Measurements from ENCODE around the gene NUDT4B.
"Not testable (repeated sequence)": the region's sequence is repeated elsewhere in the genome, so short reads cannot be mapped to it uniquely, and the experiment has no call there.

Gene NUDT4B

DNA sequence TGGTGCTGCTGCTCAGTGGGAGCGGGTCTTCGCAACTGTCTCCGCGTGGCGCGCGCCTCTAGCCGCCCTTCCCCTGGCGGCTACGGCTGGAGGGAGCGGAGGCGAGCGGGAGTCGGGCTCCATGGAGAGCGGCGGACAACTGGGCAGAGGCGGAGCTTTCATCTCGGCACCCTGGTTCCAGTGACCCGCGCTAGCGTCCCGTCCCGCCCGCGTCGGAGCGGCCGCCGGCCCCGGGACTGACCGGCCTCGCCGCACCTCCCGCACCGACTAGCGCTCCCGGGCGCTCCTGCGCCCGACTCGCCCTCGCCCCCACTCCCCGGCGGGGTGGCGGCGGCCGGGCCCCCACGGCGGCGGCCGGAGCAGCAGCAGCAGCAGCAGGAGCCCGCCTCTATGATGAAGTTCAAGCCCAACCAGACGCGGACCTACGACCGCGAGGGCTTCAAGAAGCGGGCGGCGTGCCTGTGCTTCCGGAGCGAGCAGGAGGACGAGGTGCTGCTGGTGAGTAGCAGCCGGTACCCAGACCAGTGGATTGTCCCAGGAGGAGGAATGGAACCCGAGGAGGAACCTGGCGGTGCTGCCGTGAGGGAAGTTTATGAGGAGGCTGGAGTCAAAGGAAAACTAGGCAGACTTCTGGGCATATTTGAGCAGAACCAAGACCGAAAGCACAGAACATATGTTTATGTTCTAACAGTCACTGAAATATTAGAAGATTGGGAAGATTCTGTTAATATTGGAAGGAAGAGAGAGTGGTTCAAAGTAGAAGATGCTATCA is at the start of gene NUDT4B:
Gene NUDT4B, plus strand, starts transcription at position 212 of the 772 bp plus-strand sequence. Its CDS starts 179 bp downstream, at position 391.
- DNase-seq, result not testable (repeated sequence)

DNA sequence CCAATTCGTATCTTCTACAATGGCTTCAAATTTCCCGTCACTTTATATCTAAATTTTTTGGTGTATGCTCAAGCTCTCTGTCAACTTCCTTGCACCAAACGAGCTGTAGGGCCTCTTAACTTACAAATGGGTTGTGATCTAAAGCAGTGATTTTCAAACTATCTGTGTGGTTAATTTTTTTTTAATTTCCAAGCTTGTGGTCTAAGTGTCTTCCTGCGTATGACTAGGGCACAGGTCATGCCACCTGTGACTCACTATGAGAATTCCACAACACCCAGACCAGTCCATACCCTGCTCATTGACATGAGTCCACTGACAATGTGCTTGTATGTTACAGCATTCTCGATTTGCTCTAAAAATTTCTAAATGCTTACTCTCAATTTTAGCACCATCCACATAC is 49.2 kb upstream of the NUDT4B start:
- not testable (repeated sequence) for DNase-seq

DNA sequence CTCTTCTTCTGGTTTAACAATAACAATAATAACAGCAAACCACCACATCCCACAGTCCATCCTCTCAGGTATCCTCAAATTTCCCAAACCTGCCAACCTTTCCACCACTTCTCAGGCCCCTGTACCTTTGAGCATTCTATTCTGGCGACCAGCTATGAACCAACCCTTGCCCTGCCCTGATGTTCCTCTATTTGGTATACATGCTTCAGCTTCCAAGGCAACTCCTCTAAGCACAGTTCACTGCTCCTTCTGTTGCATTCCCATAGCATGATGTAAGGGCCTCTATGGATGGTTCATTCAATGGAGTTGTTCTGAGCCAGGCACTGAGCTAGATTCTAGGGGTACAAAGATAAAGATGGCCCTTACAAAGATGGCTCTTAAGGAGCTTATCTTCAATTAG is 46.3 kb upstream of the NUDT4B start:
- not testable (repeated sequence) for DNase-seq

DNA sequence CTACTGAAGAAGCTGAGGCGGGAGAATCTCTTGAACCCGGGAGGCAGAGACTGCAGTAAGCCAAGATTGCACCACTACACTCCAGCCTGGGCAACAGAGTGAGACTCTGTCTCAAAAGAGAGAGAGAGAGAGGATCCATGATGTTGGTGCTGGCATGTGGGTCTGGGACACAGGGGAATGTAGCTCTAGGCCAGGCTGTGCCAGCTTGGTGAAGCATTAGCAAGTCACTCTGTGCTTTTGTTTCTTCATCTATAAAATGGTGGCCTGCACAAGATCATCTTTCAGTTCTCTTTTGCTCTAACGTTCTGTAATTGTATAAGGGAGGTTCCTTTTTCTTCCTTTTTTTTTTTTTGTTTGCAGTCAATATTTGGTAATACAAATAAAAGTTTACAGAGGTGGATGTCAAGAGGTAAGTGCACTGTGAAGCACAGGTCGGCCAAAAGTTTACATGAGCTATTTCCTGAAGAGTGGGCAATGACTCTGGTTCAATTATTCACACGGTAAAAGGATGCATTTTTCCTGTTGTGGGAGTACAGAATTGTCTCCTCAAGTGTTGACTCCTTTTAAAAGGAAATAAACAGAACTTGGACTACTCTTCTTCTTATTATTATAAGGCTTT is 44.5 kb upstream of the NUDT4B start:
- DNase-seq, result not testable (repeated sequence)

DNA sequence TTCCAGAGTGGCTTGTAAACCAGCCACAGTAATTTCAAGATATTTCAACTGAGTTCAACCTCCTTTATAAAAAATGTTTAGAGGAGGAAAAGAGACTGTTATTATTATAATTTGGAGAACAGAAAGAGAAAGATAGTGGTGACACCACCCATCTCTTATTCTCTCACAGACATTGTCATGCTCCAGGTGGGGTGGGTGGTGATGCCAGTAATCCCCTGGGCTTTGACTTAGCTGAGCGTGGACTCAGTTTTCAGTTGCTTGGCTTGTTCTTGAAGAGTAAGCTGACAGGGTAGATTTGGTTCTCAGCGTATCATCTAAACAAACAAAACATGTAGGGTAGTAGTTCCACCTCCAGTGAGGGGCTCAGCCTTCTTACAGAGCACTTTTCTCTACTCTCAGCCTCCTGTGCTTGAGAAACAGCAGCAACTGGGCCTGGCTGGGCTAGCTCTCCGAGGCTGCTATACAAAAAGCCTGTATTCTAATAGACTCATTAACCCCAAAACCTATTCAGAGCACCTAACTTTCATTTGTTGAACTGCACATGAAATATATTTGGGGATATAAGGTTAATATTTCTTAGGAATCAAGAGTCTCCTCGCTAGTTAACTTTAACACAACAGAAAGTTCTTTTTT is 43.1 kb upstream of the NUDT4B start:
- not testable (repeated sequence) for DNase-seq

DNA sequence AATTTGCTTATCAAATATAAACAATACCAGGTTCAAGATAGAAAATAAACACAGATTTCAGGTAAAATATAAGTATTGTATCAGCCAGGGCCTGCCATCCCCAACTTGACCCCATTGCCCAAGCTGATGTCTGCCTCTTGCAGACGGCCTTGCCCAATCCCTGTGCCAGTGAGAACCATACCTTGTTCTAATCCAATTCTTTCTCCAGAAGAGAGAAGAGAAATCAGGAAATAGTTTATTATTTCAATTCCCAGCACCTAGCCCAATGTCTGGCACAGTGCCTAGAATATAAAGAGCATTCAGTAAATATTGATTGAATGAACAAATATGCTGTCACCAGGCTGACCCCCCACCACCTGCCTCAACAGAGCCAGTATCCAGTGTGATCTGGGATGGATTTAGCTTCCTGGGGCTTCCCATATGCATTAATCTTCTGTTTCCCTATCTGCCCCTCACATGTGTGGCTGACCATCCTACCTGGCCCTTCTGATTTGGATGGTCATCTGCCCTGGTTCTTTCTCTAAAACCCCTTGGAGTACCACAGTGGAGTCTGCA is 39.7 kb upstream of the NUDT4B start:
- not testable (repeated sequence) for DNase-seq

DNA sequence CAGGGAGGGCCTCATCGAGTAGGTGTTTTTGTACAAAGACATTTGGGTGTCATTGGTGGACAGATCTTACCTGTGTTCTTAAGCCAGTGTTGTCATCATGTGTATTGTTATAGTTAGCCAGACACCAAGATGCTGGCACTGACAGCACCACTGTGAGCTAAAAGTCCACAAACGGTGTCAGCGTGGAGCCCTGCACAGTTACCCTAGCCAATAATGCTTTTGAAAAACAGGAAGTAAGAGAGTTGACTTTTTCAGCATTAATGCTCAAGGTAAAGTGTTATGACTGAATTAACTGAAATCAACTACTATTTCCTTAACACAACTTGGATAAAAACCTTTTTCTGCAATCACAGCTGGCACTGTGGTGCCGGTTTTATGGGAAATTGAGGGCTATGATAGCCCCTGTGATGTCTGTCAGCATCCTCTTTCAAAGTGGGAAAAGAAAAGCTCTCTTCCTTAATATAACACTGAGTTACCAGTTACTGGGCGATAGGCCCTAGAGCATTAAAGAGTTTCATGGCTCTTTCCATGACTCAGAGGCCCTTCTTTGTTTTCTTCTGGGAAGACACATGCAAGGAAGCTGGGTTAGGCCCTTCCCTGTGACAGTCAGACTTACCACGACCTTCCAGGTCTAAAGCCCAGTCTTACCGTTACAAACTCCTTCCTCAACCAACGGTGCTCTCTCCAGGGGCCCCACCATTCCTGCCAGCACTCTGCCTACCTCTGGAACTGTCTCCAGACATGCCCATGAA is 37.6 kb upstream of the NUDT4B start:
- DNase-seq, result not testable (repeated sequence)

DNA sequence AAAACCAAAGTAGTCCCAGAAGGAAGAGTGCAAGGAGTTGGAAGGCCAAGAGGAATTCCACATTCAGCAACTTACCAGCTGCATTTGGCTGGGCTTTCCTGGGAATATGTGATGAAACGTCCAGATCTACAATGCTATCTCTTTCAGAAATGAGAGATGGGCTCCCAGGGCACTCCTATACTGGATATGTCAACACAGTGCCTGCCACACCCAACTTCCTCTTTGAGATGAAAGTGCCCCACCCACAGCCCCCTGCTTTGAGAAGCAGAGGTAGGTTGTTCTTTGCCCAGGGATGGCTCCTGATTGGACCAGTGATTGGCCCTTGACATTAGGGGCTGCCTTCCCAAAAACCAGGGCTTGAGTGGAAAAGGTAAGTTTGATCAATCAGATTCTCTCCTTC is 36.2 kb upstream of the NUDT4B start:
- not testable (repeated sequence) for DNase-seq

DNA sequence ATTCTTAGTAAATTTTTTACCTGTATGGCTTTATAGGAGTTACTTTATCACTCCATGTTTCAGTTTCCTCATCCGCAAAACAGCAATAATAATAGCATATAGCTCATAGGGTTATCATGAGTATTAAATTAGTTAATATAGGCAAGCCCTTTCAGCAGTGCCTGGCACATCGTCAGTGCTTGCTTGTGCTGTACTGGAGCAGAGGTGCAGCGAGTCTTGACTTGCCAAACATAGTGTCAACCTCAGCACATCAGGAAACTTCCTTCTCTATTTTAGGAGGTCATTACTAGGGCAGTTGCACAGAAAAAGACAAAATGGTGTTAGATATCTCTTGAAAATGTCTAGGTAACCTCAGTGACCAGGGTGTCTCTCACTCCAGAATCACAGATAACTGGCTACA is 33.1 kb upstream of the NUDT4B start:
- DNase-seq, result not testable (repeated sequence)

DNA sequence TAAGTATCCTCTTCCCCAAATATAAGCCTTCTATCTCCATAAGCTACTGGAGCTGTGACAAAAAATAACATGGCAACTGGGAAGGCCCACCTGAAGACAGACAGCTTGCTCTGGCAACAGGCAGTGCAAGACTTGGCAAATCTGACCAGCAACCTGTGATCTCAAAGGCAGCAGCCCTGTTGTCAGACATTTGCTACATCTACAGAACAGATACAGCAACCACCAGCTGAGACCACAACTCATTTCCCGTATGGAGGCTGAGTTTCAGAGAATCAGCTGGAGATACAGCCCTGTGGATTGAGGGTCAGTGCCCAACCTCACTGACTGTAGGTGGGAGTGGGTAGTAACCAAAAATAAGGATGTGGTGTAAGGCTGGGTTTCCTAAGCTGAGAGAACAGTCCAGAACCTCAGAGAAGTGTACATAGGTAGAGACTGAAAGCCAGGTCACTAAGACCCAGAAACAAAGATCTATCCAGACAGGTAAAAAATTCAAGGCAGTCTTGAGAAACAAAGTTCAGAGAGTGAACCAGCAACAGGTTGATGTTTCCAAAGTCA is 31.5 kb upstream of the NUDT4B start:
- DNase-seq, result not testable (repeated sequence)

DNA sequence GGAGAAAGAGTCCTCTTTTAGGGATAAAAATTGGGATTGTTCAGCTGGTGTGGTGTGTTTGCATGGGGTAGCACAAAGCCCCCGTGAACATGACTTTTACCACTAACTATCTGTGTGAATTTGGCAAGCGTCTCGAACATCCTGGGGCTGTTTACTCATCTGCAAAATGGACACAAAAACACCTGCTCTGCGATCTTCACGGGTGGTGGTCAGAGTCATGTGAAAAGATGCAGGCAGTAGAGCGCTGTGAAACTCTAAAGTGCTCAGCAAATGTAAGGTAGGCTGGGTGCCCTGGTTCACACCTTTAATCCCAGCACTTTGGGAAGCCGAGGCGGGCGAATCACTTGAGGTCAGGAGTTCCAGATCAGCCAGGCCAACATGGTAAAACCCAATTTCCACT is 27.7 kb upstream of the NUDT4B start:
- not testable (repeated sequence) for DNase-seq

DNA sequence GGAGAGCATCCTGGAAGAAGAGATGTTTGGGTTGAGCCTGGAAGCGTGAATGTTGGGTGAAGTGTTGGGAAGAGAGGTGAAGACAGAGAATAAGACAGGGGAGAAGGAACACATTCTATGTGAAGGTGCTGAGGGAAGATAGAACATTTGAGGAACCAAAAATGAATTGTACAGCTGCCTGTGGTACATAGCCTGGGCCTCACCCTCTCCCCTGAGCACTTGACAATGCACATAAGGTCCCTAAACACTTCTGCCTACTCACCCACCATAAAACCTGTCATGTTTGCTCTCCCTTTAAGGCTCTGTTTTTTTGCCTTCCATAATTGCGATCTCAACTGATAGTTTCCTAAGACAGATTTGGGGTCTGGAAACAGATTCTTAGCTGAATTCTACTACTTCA is 25.8 kb upstream of the NUDT4B start:
- DNase-seq, result not testable (repeated sequence)

DNA sequence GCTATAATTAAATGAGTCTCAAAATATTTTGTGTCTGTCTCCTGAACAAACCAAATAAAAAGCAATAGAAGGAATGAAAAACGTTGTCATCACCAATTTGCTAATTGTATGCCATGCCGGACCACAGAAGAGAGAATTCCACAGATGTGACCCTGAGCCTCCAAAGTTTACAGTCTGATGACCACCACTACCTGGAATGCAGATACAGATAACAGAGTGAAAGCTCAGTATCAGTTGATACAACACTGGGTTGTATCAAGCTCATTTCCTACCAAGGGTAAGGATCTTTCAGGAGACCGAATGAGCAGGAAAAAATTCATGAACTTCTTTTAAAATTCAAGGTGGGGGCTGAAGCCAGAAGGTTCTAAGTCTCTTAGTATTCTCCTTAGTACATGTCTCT is 25.1 kb upstream of the NUDT4B start:
- DNase-seq, result not testable (repeated sequence)

DNA sequence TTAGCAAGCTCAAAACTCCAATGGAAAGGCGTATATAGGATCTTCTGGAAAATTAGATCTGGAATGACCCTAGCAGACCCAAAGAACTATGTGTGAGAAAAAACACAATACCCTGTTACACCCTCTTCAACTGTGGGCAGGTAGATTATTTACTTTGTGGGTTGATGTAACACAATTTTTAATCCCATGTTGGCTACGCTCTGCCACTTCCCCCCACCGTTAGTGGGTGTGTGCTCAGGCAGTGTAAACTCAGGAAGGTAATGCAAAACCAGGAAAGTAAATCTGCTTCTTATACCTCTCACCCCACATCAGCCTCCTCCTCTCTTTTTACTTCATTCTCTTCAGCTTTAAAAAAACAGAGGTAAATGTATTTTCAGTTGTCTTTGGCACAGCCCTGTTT is 23.7 kb upstream of the NUDT4B start:
- DNase-seq, result not testable (repeated sequence)

DNA sequence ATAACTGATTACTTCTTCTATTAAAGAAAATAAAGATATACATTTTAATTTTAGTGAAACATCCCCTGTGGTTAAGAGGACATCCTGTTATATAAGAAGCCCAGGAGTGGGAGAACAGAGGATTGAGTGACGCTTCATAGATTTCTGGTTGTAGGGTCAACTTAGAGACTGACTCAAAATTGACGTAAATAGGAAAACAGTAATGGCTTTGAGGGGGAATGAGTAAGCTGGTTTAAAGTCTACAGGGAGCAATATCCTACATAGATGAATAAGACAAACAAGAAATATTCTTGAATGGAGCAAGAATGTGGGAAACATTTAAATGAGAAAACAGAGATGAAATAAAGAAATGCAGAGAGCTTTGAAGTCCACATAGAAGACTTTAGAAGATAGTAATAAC is 20.7 kb upstream of the NUDT4B start:
- not testable (repeated sequence) for DNase-seq

DNA sequence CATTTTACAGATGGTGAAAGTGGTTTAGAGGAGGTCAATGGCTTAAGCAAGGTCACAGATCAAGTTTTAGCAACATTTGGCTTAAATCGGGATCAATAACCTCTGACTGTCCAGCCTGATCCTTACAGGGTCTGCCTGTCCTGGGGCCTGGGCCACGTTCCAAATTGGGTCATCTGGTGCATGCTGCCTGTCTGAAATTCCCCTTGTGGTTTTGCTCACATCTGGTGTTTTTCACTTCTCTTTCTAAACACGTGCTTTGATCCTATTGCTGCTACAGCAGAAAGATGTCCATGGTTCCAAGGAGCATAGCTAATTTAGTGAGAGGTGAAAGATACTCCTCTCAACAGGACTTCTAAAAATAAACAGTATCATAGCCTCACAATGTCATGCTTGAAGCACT is 19.4 kb upstream of the NUDT4B start:
- DNase-seq, result not testable (repeated sequence)

DNA sequence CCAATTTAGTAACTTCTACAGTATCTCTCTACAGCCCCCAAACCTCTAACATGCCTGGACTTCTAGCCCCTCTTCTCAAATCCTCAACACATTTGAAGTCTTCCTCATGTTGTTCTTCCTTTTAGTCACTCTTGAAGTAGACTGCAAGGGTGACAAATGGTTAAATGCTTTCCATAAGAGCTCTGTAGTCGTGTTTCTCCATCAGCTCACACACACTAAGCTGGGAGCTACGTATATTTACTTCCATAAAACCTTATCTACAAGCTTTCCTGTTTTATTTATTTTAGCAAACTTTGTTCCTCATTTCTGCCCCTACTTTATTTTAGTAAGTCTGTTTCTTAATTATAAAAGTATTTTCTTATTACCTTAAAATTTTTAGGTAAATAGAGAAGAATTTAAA is 19.0 kb upstream of the NUDT4B start:
- not testable (repeated sequence) for DNase-seq

DNA sequence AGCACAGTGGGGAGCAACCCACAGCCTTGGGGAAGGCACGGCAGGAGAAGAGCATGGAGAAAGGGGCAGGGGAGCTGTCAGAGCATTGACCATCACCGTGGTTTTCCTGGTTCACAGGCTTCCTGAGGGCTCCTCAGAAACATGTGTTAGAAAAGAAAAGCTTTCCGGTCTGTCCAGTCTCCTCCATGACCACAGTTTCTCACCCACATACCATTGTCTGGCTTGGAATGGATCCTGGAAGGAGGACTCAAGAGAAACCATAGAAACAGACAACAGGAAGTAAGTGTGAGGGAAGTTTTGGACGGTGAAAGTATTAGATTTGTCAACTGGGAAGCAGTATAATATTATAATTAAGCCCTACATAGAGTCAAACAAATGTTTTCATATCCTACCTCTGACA is 16.3 kb upstream of the NUDT4B start:
- not testable (repeated sequence) for DNase-seq

DNA sequence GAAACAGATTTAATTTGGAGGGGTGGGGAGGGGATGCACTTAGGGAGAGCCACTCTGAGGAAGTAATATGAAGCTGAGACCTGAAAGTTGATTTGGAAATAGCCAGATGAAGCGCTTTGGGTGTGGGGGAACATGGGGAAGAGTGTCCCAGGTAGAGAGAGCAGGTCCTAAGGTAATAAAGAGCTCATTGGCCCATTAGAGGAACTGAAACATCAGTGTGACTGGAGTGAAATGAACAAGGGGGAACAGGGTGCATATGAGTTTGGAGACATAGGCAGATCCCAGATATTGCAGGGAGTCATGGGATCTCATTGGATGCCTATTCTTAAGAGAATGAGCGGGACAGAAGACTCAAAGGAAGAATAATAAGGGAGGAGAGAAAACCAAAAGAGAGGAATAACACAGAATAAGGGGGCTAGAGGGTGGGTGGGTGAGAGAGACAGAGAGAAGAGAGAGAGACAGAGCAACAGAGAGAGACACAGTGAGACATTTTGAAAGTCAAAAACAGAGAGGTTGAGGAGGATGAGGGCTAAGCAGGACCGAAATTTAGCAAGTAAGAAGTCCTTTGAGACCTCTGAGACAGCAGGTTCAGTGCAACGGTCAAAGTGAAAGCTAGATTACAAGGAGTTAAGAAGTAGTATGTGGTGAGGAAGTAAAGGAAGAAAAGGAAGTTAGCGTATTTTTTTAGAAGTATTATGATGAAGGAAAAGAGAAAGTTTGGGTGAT is 14.8 kb upstream of the NUDT4B start:
- not testable (repeated sequence) for DNase-seq

DNA sequence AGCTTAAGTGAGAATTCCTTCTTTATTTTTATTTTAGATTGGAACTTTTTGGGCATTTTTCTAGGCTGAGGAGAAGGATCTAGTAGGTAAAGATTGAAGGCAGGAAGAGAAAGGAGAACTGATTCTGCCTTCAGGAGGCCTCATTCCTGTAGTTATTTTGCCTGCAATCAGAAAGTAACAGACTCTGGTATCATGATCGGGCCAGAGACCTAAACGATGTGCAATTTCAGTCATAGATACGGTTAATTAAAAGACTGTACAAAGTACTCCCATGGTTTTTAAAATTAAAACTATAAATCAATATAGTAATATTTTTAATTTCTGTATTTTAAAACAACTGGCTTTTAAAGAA is 14.3 kb upstream of the NUDT4B start:
- not testable (repeated sequence) for DNase-seq

DNA sequence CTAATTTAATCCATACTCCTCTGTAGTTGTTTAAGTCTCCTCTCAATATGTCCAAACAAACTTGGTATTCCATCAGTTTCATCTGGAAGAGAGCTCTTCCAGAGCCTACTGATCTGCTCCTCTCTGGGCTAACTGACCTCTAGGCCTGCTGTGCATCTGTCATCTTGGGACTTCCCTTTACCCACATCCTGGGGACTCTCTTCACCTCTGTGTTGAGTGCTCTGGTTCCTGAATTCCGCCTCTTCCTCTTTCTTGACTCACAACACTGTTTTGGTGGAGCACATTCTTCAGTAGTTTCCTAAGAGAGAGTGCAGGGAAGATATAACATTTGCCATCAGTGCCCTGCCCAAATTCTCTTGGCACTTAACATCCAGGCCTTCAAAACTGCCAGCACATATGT is 13.0 kb upstream of the NUDT4B start:
- DNase-seq, result not testable (repeated sequence)

DNA sequence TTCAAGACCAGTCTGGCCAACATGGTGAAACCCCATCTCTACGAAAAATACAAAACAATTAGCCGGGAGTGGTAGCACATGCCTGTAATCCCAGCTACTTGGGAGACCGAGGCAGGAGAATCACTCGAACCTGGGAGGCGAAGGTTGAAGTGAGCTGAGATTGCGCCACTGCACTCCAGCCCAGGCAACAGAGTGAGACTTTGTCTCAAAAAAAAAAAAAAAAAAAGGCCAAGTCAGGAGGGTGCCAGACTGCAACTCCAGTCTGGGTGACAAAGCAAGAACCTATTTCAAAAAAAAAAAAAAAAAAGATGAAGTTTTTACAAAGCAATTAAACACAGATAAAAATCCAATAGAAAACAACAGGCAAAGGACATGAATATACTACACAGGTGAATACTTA is 9.9 kb upstream of the NUDT4B start:
- DNase-seq, result not testable (repeated sequence)

All from activated CD4-positive, alpha-beta T cell treated with anti-CD3 and anti-CD28 coated beads for 4 hours (primary cell).